KMS-11 (cell line): ENCODE measurements around the gene IQSEC2.
A peak's percentile ranks its signal among the peaks of the same experiment; 100 is the strongest.

Source experiments
- H2AFZ ChIP-seq: fragments of 200-600 bp; sonication (generic); 2 replicates; pipeline ENCODE4 v1.6.1; 2016; ENCODE audit warnings: antibody characterized with exemption, mixed run types, low read depth
- H3K27ac ChIP-seq: fragments of 200-600 bp; sonication (generic); 2 replicates; pipeline ENCODE4 v1.6.1; 2016; ENCODE audit warnings: mild to moderate bottlenecking, mixed run types
- H3K27me3 ChIP-seq: fragments of 200-600 bp; sonication (generic); 2 replicates; pipeline ENCODE4 v1.6.1; 2017; ENCODE audit warnings: mild to moderate bottlenecking, low read depth, mixed run types, moderate library complexity; ENCODE audit not compliant: insufficient read depth
- H3K36me3 ChIP-seq: fragments of 200-600 bp; sonication (generic); 2 replicates; pipeline ENCODE4 v1.6.1; 2017; ENCODE audit warnings: mild to moderate bottlenecking, mixed run types; ENCODE audit not compliant: insufficient read depth
- H3K4me1 ChIP-seq: fragments of 200-600 bp; sonication (generic); 2 replicates; pipeline ENCODE4 v1.6.1; 2016; ENCODE audit warnings: mild to moderate bottlenecking, low read depth, mixed run types; ENCODE audit not compliant: poor library complexity, severe bottlenecking
- H3K4me2 ChIP-seq: fragments of 200-600 bp; sonication (generic); 2 replicates; pipeline ENCODE4 v1.7.0; 2016; ENCODE audit warnings: mild to moderate bottlenecking, mixed run types
- H3K4me3 ChIP-seq: fragments of 200-600 bp; sonication (generic); IDR thresholded peaks from 2 replicates; pipeline ENCODE4 v1.6.1; 2017; ENCODE audit warnings: low read depth, low read length, mixed read lengths; ENCODE audit not compliant: insufficient read depth
- H3K79me2 ChIP-seq: fragments of 200-600 bp; sonication (generic); 2 replicates; pipeline ENCODE4 v1.6.1; 2016; ENCODE audit warnings: low read depth, mixed run types; ENCODE audit not compliant: insufficient read depth
- H3K9ac ChIP-seq: fragments of 200-600 bp; sonication (generic); 2 replicates; pipeline ENCODE4 v1.6.1; 2016; ENCODE audit warnings: mild to moderate bottlenecking, mixed run types
- H4K20me1 ChIP-seq: fragments of 200-600 bp; sonication (generic); 2 replicates; pipeline ENCODE4 v1.6.1; 2016; ENCODE audit warnings: mild to moderate bottlenecking, mixed run types; ENCODE audit not compliant: insufficient read depth
- TF ChIP-seq, protein P1 (sequence below): fragments of 200-600 bp; sonication (generic); conservative IDR thresholded peaks from 2 replicates; pipeline ENCODE4 v1.6.1; 2017; ENCODE audit warnings: low read depth, mild to moderate bottlenecking, antibody characterized with exemption, low read length, moderate library complexity, mixed read lengths

The IQSEC2 gene

DNA sequence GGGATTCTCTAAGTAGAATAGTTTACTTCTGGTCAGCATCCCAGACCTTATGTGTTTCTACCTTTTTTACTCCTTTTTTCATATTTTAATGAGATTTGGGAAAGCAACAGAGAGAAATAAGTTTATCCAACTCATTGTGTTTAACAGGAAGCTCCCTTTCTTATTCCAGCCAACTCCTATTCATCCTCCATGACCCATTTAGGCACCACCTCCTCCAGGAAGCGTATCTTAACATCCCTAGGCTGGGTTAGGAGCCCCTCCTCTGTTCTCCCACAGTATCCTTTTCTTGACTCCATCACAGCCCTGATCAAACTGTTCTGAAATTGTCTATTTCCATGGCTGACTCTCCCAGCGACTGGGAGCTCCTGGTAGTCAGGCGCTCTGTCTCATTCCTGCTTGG lies 18.8 kb upstream of the IQSEC2 start:
- no peak overlapping the region for H3K27ac ChIP-seq
- no peaks in the 10 kb centered on the region for H4K20me1 ChIP-seq
- TF ChIP-seq, protein P1, sequence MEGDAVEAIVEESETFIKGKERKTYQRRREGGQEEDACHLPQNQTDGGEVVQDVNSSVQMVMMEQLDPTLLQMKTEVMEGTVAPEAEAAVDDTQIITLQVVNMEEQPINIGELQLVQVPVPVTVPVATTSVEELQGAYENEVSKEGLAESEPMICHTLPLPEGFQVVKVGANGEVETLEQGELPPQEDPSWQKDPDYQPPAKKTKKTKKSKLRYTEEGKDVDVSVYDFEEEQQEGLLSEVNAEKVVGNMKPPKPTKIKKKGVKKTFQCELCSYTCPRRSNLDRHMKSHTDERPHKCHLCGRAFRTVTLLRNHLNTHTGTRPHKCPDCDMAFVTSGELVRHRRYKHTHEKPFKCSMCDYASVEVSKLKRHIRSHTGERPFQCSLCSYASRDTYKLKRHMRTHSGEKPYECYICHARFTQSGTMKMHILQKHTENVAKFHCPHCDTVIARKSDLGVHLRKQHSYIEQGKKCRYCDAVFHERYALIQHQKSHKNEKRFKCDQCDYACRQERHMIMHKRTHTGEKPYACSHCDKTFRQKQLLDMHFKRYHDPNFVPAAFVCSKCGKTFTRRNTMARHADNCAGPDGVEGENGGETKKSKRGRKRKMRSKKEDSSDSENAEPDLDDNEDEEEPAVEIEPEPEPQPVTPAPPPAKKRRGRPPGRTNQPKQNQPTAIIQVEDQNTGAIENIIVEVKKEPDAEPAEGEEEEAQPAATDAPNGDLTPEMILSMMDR = no peak
- no peaks in the 10 kb centered on the region for H3K36me3 ChIP-seq
- H3K4me2 ChIP-seq = no peak overlapping the region
- H3K4me1 ChIP-seq = no peaks in the 10 kb centered on the region
- H3K79me2 ChIP-seq = no peaks in the 10 kb centered on the region
- no peak overlapping the region for H2AFZ ChIP-seq
- no peak overlapping the region for H3K4me3 ChIP-seq
- H3K9ac ChIP-seq = no peak overlapping the region
- no peaks in the 10 kb centered on the region for H3K27me3 ChIP-seq

DNA sequence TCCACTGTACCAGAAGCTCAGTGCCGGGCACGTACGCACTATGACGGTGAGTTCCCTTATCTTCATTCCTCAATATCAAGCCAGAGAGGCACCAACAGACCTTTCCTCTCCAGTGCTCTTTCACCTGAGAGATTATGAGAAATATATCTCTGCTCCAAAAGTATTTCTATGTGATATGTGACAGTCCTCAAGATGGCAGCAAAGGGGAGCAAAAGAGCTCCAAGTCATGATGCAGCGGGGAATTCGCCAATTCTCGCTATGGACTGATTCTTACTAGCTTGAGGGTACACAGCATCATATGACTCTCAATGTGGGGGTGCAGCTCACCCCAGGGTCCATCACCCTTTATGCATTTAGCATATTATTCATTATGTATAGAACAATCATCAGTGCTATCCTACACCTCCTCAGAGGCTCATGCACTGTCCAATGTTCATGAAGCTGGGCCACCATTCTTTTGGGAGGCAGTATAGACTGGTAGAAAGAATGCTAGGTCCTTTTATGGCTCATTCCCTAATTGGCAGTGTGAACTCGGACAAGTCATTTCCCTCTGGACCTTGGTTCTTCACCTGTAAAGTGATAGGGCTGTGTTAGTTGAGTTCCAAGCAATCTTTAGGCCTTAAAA lies 12.8 kb upstream of the IQSEC2 start:
- Histone ChIP-seq H3K27me3 (no peaks in the 10 kb centered on the region), H4K20me1 (no peaks in the 10 kb centered on the region), H3K4me3 (no peak overlapping the region), H3K79me2 (no peaks in the 10 kb centered on the region), H3K4me1 (no peaks in the 10 kb centered on the region), H3K4me2 (no peak overlapping the region), H2AFZ (no peak overlapping the region), H3K27ac (no peak overlapping the region), H3K9ac (no peak overlapping the region), H3K36me3 (no peaks in the 10 kb centered on the region)
- TF ChIP-seq, protein P1 = peak; percentile 44

- H4K20me1 ChIP-seq = no peaks in the 10 kb centered on the region
- no peaks in the 10 kb centered on the region for H3K4me1 ChIP-seq
- no peak overlapping the region for H3K27ac ChIP-seq
- no peak overlapping the region for H3K4me3 ChIP-seq
- no peaks in the 10 kb centered on the region for H3K27me3 ChIP-seq
- TF ChIP-seq, protein P1 = no peak
- no peak overlapping the region for H3K4me2 ChIP-seq
- no peak overlapping the region for H3K9ac ChIP-seq
- H3K79me2 ChIP-seq = no peaks in the 10 kb centered on the region
- no peaks in the 10 kb centered on the region for H3K36me3 ChIP-seq
- no peak overlapping the region for H2AFZ ChIP-seq
These were observed 10.2 kb upstream of the IQSEC2 start for GRCh38 chrX:53291596-53291995.

GRCh38 chrX:53290441-53291041 lies 9.2 kb upstream of the IQSEC2 start:
- TF ChIP-seq, protein P1 = no peak
- H3K27me3 ChIP-seq = no peaks in the 10 kb centered on the region
- H3K27ac ChIP-seq = no peak overlapping the region
- H4K20me1 ChIP-seq = no peaks in the 10 kb centered on the region
- H3K4me1 ChIP-seq = no peaks in the 10 kb centered on the region
- no peak overlapping the region for H3K4me2 ChIP-seq
- no peak overlapping the region for H2AFZ ChIP-seq
- H3K79me2 ChIP-seq = no peaks in the 10 kb centered on the region
- H3K9ac ChIP-seq = no peak overlapping the region
- H3K36me3 ChIP-seq = no peaks in the 10 kb centered on the region
- no peak overlapping the region for H3K4me3 ChIP-seq
